NB4 (cell line): ENCODE results near the gene CHCHD3.

Source experiments
- DNase-seq: peaks from one replicate; pipeline ENCODE4 v3.0.0; 2010; ENCODE audit warnings: low read depth
- H3K4me3 ChIP-seq: one replicate; pipeline ENCODE4 v1.5.1; 2011; ENCODE audit warnings: mild to moderate bottlenecking, low read depth, low read length, moderate library complexity
- CTCF ChIP-seq: IDR thresholded peaks from one replicate; pipeline ENCODE4 v1.5.1; 2012; ENCODE audit warnings: low read depth, low read length
- MAX ChIP-seq: IDR thresholded peaks from 2 replicates; pipeline ENCODE4 v1.6.1; 2011; ENCODE audit warnings: low read depth, low read length
- MYC ChIP-seq: IDR thresholded peaks from 2 replicates; pipeline ENCODE4 v1.6.1; 2011; ENCODE audit warnings: low read depth, low read length
- POLR2A ChIP-seq: IDR thresholded peaks from 2 replicates; pipeline ENCODE4 v1.6.1; 2011; ENCODE audit warnings: mild to moderate bottlenecking; ENCODE audit not compliant: insufficient read length; ENCODE audit errors: extremely low read depth

Gene CHCHD3

GRCh38 chr7:132760866-132761265, 321.0 kb downstream of the CHCHD3 start:
- TF ChIP-seq POLR2A = no peak
- TF ChIP-seq MYC = no peak
- no peak for TF ChIP-seq CTCF
- no peak for TF ChIP-seq MAX
- no peak overlapping the region for H3K4me3 ChIP-seq
- DNase-seq = no peak

- no peak overlapping the region for H3K4me3 ChIP-seq
- TF ChIP-seq MYC (no peak), POLR2A (no peak), MAX (no peak), CTCF (no peak)
- DNase-seq = no peak
Observed at GRCh38 chr7:132760244-132760623, 321.7 kb downstream of the CHCHD3 start.

GRCh38 chr7:132759482-132760243, 322.2 kb downstream of the CHCHD3 start:
- H3K4me3 ChIP-seq = no peak overlapping the region
- no peak for TF ChIP-seq POLR2A
- TF ChIP-seq MAX = no peak
- no peak for TF ChIP-seq MYC
- TF ChIP-seq CTCF = no peak
- DNase-seq = no peak

- DNase-seq = peak; percentile 36
- no peak overlapping the region for H3K4me3 ChIP-seq
- TF ChIP-seq MAX = 0 out of 2 replicates have a peak, but pooled peaks have one; percentile 27
- TF ChIP-seq MYC = no peak
Observed at GRCh38 chr7:132758986-132759385, 322.9 kb downstream of the CHCHD3 start.

- DNase-seq = no peak
- TF ChIP-seq CTCF (no peak), POLR2A (no peak), MAX (no peak), MYC (no peak)
Observed at GRCh38 chr7:132757783-132758182, 324.1 kb downstream of the CHCHD3 start.

GRCh38 chr7:132756484-132756990, 325.4 kb downstream of the CHCHD3 start:
- no peak for DNase-seq
- H3K4me3 ChIP-seq = no peak overlapping the region
- TF ChIP-seq CTCF (no peak), MAX (no peak), MYC (no peak), POLR2A (no peak)

More at GRCh38 chr7:132757783-132758182, 324.1 kb downstream of the CHCHD3 start:
- no peak overlapping the region for H3K4me3 ChIP-seq
